ENCODE measurements around the gene PRKN.

- no peak for TF ChIP-seq CTCF (IDR thresholded peaks at IDR 0.05)
- TF ChIP-seq POLR2A (IDR thresholded peaks at IDR 0.05) = no peak
Measured at GRCh38 chr6:161949531-161949930, 778.0 kb downstream of the PRKN start.
